ENCODE results near the gene WNT3.
"Not testable (repeated sequence)": the region's sequence is repeated elsewhere in the genome, so short reads cannot be mapped to it uniquely, and the experiment has no call there.

DNA sequence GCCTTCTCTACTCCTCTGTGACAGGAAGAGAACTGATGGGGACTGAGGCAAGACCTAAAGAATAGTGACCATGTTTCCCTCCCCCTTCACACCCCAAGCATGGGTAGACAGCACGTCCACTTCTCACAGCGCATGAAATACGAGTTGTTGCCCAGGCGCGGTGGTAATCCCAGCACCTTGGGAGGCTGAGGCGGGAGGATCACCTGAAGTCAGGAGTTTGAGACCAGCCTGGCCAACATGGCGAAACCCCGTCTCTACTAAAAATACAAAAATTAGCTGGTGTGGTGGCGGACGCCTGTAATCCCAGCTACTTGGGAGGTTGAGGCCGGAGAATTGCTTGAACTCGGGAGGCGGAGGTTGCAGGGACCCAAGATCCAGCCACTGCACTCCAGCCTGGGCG lies 49.6 kb downstream of the WNT3 start:
- TF ChIP-seq CTCF (IDR thresholded peaks at IDR 0.05); EZH2 (IDR thresholded peaks at IDR 0.05; ENCODE audit: borderline replicate concordance, insufficient read depth, low read depth, low read length, poor library complexity, severe bottlenecking): not testable (repeated sequence)
